Adipocyte (in vitro differentiated cells): ENCODE results near the gene FGF19.
A peak's percentile ranks its signal among the peaks of the same experiment; 100 is the strongest.

Experiments used
- DNase-seq: peaks from one replicate; pipeline ENCODE4 v3.0.0-alpha.2; 2015; ENCODE audit warnings: low read depth
- H3K27me3 ChIP-seq: replicated peaks from 2 replicates; pipeline ENCODE4 v1.7.0; 2013; ENCODE audit warnings: mild to moderate bottlenecking, low read length, moderate library complexity; ENCODE audit not compliant: control insufficient read depth, insufficient read depth
- H3K36me3 ChIP-seq: 2 replicates; pipeline ENCODE4 v1.7.0; 2013; ENCODE audit warnings: low read length, mild to moderate bottlenecking, moderate library complexity; ENCODE audit not compliant: control insufficient read depth, insufficient read depth, severe bottlenecking
- H3K4me1 ChIP-seq: 2 replicates; pipeline ENCODE4 v1.7.0; 2013; ENCODE audit warnings: mild to moderate bottlenecking, low read length, moderate library complexity; ENCODE audit not compliant: control insufficient read depth, insufficient read depth
- H3K4me3 ChIP-seq: 2 replicates; pipeline ENCODE4 v1.7.0; 2013; ENCODE audit warnings: mild to moderate bottlenecking, low read length, moderate library complexity
- H3K9ac ChIP-seq: 2 replicates; pipeline ENCODE4 v1.7.0; 2013; ENCODE audit warnings: mild to moderate bottlenecking, low read length, moderate library complexity
- H3K9me3 ChIP-seq: 2 replicates; pipeline ENCODE4 v1.7.0; 2013; ENCODE audit warnings: mild to moderate bottlenecking, low read length, moderate library complexity; ENCODE audit not compliant: control insufficient read depth

The FGF19 gene

GRCh38 chr11:69734367-69734766 is 30.5 kb upstream of the FGF19 start:
- no peaks in the 10 kb centered on the region for H3K4me1 ChIP-seq
- H3K9ac ChIP-seq, result no peak overlapping the region
- H3K27me3 ChIP-seq, result peaks cover 28% of the 10 kb centered on the region
- peaks cover 31% of the 10 kb centered on the region for H3K9me3 ChIP-seq
- no peak overlapping the region for H3K4me3 ChIP-seq
- DNase-seq, result no peak
- no peaks in the 10 kb centered on the region for H3K36me3 ChIP-seq

DNA sequence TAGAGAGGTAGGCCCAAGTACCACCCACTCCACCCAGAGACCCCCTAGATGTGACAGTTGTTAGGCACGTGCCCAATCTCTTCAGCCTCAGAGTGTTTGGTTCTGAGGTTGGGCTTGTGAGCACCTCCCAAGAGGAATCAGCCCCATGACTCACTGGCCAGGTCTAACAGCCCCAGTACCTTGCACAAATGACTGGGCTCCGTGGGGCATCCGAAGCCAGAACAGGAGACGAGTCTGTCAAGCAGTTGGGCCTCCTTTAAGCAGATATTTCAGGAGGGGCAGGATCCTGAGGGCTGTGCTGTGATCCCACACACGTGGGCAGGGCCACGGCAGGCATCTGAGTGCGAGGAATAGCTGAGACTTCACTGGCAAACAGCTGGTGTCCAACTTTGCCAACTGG is 29.1 kb upstream of the FGF19 start:
- no peaks in the 10 kb centered on the region for H3K36me3 ChIP-seq
- H3K27me3 ChIP-seq, result peaks cover 42% of the 10 kb centered on the region
- H3K4me3 ChIP-seq, result no peak overlapping the region
- peaks cover 17% of the 10 kb centered on the region for H3K9me3 ChIP-seq
- no peak for DNase-seq
- H3K4me1 ChIP-seq, result no peaks in the 10 kb centered on the region
- H3K9ac ChIP-seq, result no peak overlapping the region

- no peak for DNase-seq
- Histone ChIP-seq H3K9ac (no peak overlapping the region), H3K4me1 (no peaks in the 10 kb centered on the region), H3K9me3 (peaks cover 13% of the 10 kb centered on the region), H3K36me3 (no peaks in the 10 kb centered on the region), H3K27me3 (peaks cover 60% of the 10 kb centered on the region), H3K4me3 (no peak overlapping the region)
These were observed 27.3 kb upstream of the FGF19 start for GRCh38 chr11:69731110-69731509.

DNA sequence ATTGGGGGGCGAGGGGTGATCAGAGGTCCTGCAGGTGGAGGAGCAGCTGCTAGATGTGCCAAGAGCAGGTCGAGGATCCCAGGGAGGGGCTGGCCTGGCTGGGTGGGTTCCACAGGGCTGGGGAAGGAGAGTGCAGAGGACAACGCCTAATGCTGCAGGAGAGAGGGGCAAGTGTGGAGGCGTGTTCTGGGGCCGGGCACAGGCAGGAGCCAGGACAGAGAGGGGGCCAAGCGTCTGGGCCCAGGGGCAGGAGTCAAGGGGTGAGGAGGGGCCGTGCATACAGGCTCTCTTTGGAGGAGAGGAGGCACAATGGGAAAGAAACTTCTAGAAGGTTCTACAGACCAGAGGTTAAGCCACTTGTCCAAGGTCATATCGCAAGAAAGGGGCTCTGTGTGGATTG is 26.7 kb upstream of the FGF19 start:
- Histone ChIP-seq H3K9ac (no peak overlapping the region), H3K36me3 (no peaks in the 10 kb centered on the region), H3K9me3 (peaks cover 13% of the 10 kb centered on the region), H3K4me1 (no peaks in the 10 kb centered on the region), H3K4me3 (no peak overlapping the region), H3K27me3 (peaks cover 64% of the 10 kb centered on the region)
- no peak for DNase-seq

- H3K4me1 ChIP-seq, result no peaks in the 10 kb centered on the region
- no peaks in the 10 kb centered on the region for H3K36me3 ChIP-seq
- no peak for DNase-seq
- peaks cover 6% of the 10 kb centered on the region for H3K9me3 ChIP-seq
- no peak overlapping the region for H3K4me3 ChIP-seq
- no peak overlapping the region for H3K9ac ChIP-seq
- H3K27me3 ChIP-seq, result peaks cover 71% of the 10 kb centered on the region
These were observed 25.4 kb upstream of the FGF19 start for GRCh38 chr11:69729252-69729651.

- no peaks in the 10 kb centered on the region for H3K9me3 ChIP-seq
- H3K4me3 ChIP-seq, result no peak overlapping the region
- H3K9ac ChIP-seq, result no peak overlapping the region
- no peaks in the 10 kb centered on the region for H3K36me3 ChIP-seq
- no peak for DNase-seq
- no peaks in the 10 kb centered on the region for H3K4me1 ChIP-seq
- peaks cover 71% of the 10 kb centered on the region for H3K27me3 ChIP-seq
These were observed 23.4 kb upstream of the FGF19 start for GRCh38 chr11:69727266-69727665.

DNA sequence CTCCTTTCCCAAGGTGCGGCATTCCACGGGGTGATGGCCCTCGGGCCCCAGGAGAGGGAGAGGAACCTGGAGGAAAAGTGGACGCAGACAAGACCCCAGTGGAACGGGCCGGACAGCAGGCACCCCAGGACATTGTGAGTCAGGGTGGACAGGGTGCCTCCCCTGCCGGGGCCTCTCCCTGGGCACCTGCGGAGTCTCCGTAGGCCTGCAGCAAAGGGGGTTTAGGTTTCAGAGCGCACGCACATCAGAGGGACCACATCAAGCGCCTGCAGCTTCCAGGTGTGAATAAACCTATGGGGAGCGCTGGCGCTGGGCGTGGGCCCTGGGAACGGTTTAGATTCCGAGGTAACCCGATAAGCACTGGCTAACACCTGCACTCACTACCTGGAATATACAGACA is 22.7 kb upstream of the FGF19 start:
- Histone ChIP-seq H3K36me3 (no peaks in the 10 kb centered on the region), H3K4me3 (no peak overlapping the region), H3K9me3 (no peaks in the 10 kb centered on the region), H3K9ac (no peak overlapping the region), H3K27me3 (peaks cover 72% of the 10 kb centered on the region), H3K4me1 (peaks cover under 1% of the 10 kb centered on the region)
- DNase-seq, result no peak

- peaks cover 2% of the 10 kb centered on the region for H3K4me1 ChIP-seq
- no peak overlapping the region for H3K4me3 ChIP-seq
- H3K27me3 ChIP-seq, result peaks cover 73% of the 10 kb centered on the region
- H3K36me3 ChIP-seq, result no peaks in the 10 kb centered on the region
- no peaks in the 10 kb centered on the region for H3K9me3 ChIP-seq
- no peak overlapping the region for H3K9ac ChIP-seq
- DNase-seq, result no peak
These were observed 22.2 kb upstream of the FGF19 start for GRCh38 chr11:69726019-69726418.

DNA sequence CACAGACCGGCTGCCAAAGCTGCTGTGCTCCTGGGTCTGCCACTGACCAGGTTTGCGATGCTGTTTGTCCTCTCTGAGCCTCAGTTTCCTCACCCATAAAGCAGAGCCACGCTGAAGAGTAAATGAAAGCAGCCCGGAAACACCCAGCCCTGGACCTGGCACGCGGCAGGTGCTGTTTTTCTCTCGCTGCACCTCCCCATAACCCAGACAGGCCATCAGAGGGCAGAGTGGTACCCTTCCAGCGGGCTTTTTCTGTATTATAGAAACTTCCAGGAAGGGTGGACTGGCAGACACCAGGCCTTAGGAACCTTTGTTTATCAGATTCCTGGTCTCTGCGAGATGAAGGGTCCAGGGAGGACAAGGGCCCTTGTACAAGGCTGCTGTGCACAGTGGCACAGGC is 17.9 kb upstream of the FGF19 start:
- Histone ChIP-seq H3K36me3 (no peaks in the 10 kb centered on the region), H3K9me3 (no peaks in the 10 kb centered on the region), H3K9ac (no peak overlapping the region), H3K4me1 (peaks cover 2% of the 10 kb centered on the region), H3K4me3 (no peak overlapping the region), H3K27me3 (peaks cover 72% of the 10 kb centered on the region)
- DNase-seq, result no peak

DNA sequence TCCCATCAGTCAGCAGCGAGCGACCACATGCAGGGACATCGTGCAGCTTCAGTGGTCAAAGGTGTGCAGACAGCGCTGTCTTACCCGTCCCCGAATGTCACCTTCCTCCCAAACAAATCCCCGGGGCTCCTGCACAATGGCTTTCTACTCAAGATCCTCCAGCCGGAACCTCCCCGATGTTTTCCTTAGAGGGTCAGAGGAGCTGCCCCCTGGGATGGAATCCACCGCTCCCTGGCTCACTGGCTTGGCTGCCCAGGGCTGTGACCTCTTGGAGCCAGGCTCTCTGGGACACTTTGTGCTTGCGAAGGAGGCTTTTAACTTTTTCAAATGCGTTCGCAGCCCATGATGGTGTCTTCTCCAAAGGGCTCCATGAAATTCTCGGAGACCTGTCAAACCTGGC is 17.3 kb upstream of the FGF19 start:
- Histone ChIP-seq H3K4me3 (no peak overlapping the region), H3K36me3 (no peaks in the 10 kb centered on the region), H3K27me3 (peaks cover 66% of the 10 kb centered on the region), H3K9me3 (no peaks in the 10 kb centered on the region), H3K9ac (no peak overlapping the region), H3K4me1 (peaks cover 2% of the 10 kb centered on the region)
- no peak for DNase-seq

- no peaks in the 10 kb centered on the region for H3K36me3 ChIP-seq
- DNase-seq, result no peak
- H3K9me3 ChIP-seq, result no peaks in the 10 kb centered on the region
- H3K9ac ChIP-seq, result no peak overlapping the region
- peaks cover 2% of the 10 kb centered on the region for H3K4me1 ChIP-seq
- no peak overlapping the region for H3K4me3 ChIP-seq
- H3K27me3 ChIP-seq, result peaks cover 57% of the 10 kb centered on the region
These were observed 15.1 kb upstream of the FGF19 start for GRCh38 chr11:69718912-69719311.

- DNase-seq, result peak; percentile 40
- H3K9me3 ChIP-seq, result no peaks in the 10 kb centered on the region
- H3K4me3 ChIP-seq, result no peak overlapping the region
- H3K36me3 ChIP-seq, result no peaks in the 10 kb centered on the region
- H3K27me3 ChIP-seq, result peaks cover 53% of the 10 kb centered on the region
- H3K4me1 ChIP-seq, result peaks cover 2% of the 10 kb centered on the region
- no peak overlapping the region for H3K9ac ChIP-seq
These were observed 14.3 kb upstream of the FGF19 start for GRCh38 chr11:69718147-69718546.
